SU-DHL-6 (cell line): ENCODE measurements around the gene TGM2.

Experiments
- EZH2phosphoT487 ChIP-seq: fragments of 200-600 bp; sonication (generic), shearing (Covaris generic); conservative IDR thresholded peaks from 2 replicates; pipeline ENCODE4 v1.6.1; 2018; ENCODE audit warnings: mild to moderate bottlenecking, antibody characterized with exemption, low read length, moderate library complexity, mixed read lengths
- TF ChIP-seq, protein P1 (sequence below): fragments of 200-600 bp; sonication (generic); IDR thresholded peaks from one replicate; pipeline ENCODE4 v1.5.1; 2017; ENCODE audit warnings: antibody characterized with exemption, mild to moderate bottlenecking, low read length, moderate library complexity; ENCODE audit not compliant: insufficient read depth, poor library complexity, severe bottlenecking

DNA sequence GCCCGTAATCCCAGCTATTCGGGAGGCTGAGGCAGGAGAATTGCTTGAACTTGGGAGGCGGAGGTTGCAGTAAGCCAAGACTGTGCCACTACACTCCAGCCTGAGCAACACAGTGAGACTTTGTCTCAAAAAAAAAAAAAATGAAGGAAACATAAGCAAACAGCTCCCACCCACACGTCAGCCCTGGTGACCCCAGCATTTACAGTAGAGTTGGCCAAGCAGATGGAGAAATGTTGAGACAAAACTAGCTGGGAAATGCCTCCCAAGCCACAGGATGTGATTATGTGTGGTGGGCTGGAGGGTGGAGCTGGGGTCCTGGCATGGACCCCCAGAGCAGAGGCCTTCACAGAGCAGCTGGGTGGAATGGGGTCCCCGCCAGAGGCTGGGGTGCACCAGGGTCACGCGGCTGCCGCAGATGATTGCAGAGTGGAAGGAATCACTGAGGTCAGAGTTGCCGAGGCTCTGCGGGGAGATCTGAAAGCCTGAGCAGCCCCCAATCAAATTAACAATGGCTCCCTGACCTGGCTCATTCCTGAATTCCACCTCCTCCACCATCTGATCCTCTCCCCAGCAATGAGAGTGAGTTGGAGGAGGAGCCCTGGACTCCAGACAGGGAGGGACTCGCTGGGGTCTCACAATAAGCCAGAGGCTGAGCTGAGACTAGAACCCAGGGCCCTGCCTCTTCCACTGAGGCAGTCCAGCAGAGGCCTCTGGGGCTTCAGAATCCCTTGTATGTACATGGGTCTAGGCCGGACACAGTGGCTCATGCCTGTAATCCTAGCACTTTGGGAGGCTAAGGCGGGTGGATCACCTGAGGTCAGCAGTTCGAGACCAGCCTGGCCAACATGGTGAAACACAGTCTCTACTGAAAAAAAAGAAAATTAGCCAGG, 34.7 kb upstream of the TGM2 start:
- TF ChIP-seq, protein P1, sequence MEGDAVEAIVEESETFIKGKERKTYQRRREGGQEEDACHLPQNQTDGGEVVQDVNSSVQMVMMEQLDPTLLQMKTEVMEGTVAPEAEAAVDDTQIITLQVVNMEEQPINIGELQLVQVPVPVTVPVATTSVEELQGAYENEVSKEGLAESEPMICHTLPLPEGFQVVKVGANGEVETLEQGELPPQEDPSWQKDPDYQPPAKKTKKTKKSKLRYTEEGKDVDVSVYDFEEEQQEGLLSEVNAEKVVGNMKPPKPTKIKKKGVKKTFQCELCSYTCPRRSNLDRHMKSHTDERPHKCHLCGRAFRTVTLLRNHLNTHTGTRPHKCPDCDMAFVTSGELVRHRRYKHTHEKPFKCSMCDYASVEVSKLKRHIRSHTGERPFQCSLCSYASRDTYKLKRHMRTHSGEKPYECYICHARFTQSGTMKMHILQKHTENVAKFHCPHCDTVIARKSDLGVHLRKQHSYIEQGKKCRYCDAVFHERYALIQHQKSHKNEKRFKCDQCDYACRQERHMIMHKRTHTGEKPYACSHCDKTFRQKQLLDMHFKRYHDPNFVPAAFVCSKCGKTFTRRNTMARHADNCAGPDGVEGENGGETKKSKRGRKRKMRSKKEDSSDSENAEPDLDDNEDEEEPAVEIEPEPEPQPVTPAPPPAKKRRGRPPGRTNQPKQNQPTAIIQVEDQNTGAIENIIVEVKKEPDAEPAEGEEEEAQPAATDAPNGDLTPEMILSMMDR: no peak
- TF ChIP-seq EZH2phosphoT487: no peak
